Measurements from ENCODE around the gene DUOX1.
"Not testable (repeated sequence)": the region's sequence is repeated elsewhere in the genome, so short reads cannot be mapped to it uniquely, and the experiment has no call there.

GRCh38 chr15:45135705-45136377 is 6.0 kb downstream of the DUOX1 start:
- TF ChIP-seq ATF3 (IDR thresholded peaks at IDR 0.05); RXRA (IDR thresholded peaks at IDR 0.05); MAX (IDR thresholded peaks at IDR 0.05); EGR1 (IDR thresholded peaks at IDR 0.05; ENCODE audit: low read depth in 2 of 2); YY1 (IDR thresholded peaks at IDR 0.05); RAD21 (IDR thresholded peaks at IDR 0.05): not testable (repeated sequence)
- TF ChIP-seq, protein P1, sequence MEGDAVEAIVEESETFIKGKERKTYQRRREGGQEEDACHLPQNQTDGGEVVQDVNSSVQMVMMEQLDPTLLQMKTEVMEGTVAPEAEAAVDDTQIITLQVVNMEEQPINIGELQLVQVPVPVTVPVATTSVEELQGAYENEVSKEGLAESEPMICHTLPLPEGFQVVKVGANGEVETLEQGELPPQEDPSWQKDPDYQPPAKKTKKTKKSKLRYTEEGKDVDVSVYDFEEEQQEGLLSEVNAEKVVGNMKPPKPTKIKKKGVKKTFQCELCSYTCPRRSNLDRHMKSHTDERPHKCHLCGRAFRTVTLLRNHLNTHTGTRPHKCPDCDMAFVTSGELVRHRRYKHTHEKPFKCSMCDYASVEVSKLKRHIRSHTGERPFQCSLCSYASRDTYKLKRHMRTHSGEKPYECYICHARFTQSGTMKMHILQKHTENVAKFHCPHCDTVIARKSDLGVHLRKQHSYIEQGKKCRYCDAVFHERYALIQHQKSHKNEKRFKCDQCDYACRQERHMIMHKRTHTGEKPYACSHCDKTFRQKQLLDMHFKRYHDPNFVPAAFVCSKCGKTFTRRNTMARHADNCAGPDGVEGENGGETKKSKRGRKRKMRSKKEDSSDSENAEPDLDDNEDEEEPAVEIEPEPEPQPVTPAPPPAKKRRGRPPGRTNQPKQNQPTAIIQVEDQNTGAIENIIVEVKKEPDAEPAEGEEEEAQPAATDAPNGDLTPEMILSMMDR (IDR thresholded peaks at IDR 0.05; ENCODE audit: low read depth, low read length, missing input control): not testable (repeated sequence)
